Measurements from ENCODE around the gene MED1.
"Not testable (repeated sequence)": the region's sequence is repeated elsewhere in the genome, so short reads cannot be mapped to it uniquely, and the experiment has no call there.

MED1 gene, protein sequence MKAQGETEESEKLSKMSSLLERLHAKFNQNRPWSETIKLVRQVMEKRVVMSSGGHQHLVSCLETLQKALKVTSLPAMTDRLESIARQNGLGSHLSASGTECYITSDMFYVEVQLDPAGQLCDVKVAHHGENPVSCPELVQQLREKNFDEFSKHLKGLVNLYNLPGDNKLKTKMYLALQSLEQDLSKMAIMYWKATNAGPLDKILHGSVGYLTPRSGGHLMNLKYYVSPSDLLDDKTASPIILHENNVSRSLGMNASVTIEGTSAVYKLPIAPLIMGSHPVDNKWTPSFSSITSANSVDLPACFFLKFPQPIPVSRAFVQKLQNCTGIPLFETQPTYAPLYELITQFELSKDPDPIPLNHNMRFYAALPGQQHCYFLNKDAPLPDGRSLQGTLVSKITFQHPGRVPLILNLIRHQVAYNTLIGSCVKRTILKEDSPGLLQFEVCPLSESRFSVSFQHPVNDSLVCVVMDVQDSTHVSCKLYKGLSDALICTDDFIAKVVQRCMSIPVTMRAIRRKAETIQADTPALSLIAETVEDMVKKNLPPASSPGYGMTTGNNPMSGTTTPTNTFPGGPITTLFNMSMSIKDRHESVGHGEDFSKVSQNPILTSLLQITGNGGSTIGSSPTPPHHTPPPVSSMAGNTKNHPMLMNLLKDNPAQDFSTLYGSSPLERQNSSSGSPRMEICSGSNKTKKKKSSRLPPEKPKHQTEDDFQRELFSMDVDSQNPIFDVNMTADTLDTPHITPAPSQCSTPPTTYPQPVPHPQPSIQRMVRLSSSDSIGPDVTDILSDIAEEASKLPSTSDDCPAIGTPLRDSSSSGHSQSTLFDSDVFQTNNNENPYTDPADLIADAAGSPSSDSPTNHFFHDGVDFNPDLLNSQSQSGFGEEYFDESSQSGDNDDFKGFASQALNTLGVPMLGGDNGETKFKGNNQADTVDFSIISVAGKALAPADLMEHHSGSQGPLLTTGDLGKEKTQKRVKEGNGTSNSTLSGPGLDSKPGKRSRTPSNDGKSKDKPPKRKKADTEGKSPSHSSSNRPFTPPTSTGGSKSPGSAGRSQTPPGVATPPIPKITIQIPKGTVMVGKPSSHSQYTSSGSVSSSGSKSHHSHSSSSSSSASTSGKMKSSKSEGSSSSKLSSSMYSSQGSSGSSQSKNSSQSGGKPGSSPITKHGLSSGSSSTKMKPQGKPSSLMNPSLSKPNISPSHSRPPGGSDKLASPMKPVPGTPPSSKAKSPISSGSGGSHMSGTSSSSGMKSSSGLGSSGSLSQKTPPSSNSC (N-terminal part only)

DNA sequence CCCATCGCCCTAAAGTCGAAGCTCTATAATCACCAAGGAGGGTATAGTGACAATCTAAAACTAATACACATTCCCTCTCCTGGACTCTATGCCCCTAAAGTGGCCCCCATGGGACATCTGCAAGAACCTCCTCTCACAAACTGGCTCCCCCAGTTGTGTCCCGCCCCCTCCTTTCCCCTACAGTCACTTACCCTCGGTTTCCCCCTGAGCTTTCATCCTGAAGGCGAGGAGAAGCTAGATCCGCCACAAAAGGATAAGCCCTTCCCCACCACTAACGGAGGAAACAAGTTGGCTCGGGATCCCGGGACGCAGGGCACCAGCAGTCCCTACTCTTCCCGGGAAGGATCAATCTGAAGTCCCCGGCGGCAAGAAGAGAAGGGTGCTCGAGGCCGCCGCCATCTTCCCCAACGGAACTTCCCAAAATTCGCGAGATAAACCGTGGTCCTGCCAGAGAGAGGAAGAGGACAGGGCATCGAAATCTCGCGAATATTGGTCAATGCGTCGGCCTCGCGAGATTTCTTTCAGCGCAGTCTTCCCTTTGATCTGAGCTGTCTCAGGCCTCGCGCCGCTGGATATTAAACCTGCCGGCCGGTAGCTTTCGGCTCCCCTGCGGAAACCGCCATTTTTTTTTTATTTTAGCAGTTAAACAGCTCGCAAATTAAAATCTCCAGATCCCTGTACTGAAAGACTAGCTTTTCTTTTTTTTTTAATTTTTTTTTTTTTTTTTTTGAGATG, at the start of gene MED1:
TSS of gene MED1 (minus strand) at position 417 of the 735 bp plus-strand sequence. CDS start at position 216, 201 bp downstream.
- peak; percentile 96 for DNase-seq

DNA sequence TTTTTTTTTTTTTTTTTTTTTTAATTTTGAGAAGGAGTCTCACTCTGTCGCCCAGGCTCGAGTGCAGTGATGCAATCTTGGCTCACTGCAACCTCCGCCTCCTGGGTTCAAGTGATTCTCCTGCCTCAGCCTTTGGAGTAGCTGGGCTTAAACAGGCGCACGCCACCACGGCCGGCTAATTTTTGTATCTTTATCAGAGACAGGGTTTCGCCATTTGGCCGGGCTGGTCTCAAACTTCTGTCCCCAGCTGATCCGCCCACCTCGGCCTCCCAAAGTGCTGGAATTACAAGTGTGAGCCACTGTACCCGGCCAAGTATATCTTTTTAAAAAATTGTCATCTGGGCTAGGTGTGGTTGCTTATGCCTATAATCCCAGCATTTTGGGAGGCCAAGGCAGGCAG, 45.9 kb upstream of the MED1 start:
- DNase-seq, result not testable (repeated sequence)

DNA sequence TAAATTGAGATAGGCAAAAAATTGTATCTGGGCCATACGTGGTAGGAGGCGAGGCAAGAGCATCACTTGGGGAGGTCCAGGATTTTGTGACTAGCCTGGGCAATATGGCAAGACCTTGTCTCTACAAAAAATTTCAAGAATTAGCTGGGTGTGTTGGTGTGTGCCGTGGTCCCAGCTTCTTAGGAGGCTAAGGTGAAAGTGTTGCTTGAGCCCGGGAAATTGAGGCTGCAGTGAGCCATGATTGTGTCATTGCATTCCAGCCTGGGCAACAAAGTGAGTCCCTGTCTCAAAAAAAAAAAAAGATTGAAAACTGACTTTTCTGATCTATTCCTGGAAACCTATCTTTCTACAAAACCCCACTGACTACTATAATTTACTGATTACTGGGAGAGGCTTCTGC, 36.9 kb upstream of the MED1 start:
- DNase-seq, result no peak

DNA sequence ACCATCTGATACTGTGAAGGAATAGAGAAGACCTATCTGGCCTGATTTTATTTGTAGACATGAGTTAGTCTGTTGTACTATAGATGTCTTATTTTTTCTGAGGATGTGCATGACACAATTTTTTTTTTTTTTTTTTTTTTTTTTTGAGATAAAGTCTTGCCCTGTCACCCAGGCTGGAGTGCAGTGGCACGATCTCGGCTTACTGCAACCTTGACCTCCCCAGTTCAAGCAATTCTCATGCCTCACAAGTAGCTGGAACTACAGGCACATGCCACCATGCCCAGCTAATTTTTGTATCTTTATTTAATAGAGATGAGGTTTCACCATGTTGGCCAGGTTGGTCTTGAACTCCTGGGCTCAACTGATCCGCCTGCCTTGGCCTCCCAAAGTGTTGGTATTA, 36.4 kb upstream of the MED1 start:
- DNase-seq, result not testable (repeated sequence)

DNA sequence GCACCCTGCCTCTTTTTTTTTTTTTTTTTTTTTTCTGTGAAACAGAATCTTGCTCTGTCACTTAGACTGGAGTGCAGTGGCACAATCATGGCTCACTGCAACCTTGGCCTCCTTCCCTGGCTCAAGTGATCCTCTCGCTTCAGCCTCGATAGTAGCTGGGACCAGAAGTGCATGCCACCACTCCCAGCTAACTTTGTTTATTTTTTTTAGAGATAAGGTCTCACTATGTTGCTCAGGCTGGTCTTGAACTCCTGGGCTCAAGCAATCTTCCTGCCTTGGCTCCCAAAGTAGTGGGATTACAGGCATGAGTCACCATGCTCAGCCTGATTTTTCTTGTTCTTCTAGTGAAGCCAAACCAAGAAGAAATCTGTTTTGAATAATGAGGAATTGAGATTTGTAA, 35.2 kb upstream of the MED1 start:
- no peak for DNase-seq

DNA sequence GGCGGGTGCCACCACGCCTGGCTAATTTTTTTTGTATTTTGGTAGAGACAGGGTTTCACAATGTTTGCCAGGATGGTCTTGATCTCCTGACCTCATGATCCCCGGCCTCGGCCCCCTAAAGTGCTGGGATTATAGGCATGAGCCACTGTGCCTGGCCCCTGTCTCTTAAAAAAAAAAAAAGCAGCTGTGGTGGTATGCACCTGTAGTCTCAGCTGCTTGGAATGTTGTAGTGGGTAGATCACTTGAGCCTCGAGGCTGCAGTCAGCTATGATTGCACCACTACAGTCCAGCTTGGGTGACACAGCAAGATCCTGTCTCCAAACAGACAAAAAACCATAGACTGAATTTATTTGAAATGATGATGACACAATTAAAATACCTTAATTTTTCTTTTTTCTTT, 34.5 kb upstream of the MED1 start:
- no peak for DNase-seq

DNA sequence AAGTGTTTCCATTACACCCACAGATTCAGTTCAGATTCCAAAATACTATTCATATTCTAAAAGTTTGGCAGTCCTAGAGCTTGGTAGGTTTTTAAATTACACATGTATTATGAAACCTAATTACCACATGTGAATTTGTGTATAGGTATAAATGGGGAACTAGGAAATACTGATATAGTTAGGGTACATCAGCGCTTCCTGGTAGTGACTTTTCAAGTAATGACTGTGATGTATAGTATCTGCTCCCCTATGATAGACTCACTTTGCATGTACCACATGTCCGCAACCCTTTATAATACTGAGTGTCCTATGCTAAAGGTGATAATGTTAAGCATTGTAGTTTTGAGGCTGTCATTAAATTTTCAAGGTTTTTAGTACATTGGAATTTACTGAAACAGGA, 33.1 kb upstream of the MED1 start:
- no peak for DNase-seq

DNA sequence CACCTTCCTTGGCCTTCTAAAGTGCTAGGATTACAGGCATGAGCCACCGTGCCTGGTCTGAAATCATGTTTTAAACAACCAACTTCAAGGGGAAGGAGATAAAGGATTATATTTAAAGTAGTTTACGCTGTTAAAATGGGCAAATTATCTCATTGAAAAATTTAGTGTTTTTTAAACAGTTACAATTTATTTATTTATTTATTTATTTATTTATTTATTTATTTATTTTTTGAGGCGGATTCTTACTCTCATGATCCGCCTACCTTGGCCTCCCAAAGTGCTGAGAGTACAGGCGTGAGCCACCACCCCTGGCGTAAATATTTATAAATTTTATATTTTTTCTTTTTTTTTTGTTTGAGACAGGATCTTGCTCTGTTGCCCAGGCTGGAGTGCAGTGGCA, 32.4 kb upstream of the MED1 start:
- DNase-seq, result no peak

DNA sequence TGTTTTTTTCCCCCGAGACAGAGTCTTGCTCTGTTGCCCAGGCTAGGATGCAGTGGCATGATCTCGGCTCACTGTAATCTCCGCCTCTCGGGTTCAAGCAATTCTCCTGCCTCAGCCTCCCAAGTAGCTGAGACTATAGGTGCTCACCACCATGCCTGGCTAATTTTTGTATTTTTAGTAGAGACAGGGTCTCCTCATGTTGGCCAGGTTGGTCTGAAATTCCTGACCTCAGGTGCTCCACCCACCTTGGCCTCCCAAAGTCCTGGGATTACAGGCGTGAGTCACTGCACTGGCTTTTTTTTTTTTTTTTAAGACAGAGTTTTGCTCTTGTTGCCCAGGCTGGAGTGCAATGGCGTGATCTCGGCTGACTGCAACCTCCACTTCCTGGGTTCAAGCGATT, 28.6 kb upstream of the MED1 start:
- not testable (repeated sequence) for DNase-seq

DNA sequence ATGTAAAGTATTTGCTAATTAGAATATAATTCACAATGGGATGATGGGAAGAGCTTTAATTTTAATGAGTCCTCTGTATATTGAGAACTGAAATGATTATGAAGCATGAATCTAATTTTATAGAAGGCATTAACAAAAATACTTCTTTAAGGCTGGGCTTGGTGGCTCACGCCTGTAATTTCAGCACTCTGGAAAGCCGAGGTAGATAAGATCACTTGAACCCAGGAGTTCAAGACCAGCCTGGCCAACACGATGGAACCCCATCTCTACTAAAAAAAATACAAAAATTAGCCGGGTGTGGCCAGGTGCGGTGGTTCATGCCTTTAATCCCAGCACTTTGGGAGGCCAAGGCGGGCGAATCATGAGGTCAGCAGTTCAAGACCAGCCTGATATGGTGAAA, 22.2 kb upstream of the MED1 start:
- no peak for DNase-seq

DNA sequence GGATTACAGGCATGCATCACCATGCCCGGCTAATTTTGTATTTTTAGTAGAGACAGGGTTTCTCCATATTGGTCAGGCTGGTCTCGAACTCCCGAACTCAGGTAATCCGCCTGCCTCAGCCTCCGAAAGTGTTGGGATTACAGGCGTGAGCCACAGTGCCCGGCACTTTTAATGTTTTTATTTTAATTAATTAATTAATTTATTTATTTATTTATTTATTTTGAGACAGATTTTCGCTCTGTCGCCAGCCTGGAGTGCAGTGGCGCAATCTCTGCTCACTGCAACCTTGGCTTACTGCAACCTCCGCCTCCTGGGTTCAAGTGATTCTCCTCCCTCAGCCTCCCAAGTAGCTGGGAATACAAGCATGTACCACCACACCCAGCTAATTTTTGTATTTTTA, 17.5 kb upstream of the MED1 start:
- DNase-seq, result not testable (repeated sequence)

DNA sequence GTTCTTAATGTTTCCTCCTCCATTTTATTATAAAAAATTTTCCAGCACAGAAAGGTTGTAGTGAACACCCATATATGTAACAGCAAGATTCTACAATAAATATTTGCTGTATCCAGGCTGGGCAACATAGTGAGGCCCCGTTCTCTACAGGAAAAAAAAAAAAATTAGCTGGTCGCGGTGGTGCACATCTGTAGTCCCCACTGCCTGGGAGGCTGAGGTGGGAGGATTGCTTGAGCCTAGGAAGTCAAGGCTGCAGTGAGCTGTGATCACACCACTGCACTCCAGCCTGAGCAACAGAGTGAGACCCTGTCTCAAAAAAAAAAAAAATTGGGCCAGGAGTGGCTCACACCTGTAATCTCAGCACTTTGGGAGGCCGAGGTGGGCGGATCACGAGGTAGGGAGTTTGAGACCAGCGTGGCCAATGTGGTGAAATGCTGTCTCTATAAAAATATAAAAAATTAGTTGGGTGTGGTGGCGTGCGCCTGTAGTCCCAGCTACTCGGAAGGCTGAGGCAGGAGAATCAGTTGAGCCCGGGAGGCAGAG, 13.6 kb upstream of the MED1 start:
- DNase-seq, result not testable (repeated sequence)

DNA sequence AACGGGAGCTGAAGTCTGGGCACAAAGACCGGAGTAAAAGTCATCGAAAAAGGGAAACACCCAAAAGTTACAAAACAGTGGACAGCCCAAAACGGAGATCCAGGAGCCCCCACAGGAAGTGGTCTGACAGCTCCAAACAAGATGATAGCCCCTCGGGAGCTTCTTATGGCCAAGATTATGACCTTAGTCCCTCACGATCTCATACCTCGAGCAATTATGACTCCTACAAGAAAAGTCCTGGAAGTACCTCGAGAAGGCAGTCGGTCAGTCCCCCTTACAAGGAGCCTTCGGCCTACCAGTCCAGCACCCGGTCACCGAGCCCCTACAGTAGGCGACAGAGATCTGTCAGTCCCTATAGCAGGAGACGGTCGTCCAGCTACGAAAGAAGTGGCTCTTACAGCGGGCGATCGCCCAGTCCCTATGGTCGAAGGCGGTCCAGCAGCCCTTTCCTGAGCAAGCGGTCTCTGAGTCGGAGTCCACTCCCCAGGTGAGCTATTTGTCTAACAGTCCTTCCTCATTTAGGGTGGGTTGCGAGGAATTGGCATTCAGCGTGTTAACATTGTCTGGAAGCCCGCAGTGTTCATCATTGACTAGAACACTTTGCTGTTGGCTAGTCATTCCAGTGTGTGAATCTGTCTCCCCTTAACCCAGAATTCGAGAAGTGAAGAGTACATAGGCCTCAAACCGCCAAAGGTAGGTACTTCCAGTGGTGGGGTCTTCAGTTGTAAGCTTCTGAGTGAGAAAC, 11.7 kb upstream of the MED1 start:
- peak; percentile 30 for DNase-seq

DNA sequence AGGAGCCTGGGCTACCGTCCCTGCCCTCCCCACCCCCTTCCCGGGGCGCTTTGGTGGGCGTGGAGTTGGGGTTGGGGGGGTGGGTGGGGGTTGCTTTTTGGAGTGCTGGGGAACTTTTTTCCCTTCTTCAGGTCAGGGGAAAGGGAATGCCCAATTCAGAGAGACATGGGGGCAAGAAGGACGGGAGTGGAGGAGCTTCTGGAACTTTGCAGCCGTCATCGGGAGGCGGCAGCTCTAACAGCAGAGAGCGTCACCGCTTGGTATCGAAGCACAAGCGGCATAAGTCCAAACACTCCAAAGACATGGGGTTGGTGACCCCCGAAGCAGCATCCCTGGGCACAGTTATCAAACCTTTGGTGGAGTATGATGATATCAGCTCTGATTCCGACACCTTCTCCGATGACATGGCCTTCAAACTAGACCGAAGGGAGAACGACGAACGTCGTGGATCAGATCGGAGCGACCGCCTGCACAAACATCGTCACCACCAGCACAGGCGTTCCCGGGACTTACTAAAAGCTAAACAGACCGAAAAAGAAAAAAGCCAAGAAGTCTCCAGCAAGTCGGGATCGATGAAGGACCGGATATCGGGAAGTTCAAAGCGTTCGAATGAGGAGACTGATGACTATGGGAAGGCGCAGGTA, 11.0 kb upstream of the MED1 start:
- peak; percentile 81 for DNase-seq

DNA sequence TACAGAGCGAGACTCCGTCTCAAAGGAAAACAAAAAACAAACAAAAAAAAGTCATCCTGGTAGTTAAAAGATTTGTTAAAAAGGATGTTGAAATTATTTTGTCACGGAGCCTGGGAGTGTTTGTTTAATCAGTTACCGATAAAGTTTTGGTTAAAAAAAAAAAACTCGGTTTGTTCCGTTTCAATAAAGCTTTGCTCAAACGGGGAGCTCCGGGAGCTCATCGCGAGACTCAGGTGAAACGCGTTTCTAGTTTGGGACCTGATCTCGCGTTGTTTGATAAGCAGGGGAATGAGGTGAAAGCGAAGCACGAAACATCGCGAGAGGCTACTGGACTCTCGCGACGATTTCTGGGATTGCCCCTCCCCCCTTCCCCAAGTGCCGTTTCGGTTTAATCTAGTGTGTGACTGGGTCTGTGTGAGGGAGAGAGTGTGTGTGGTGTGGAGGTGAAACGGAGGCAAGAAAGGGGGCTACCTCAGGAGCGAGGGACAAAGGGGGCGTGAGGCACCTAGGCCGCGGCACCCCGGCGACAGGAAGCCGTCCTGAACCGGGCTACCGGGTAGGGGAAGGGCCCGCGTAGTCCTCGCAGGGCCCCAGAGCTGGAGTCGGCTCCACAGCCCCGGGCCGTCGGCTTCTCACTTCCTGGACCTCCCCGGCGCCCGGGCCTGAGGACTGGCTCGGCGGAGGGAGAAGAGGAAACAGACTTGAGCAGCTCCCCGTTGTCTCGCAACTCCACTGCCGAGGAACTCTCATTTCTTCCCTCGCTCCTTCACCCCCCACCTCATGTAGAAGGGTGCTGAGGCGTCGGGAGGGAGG, 10.3 kb upstream of the MED1 start, which contains the start of gene CDK12:
TSS of gene CDK12 (plus strand) at position 374 of the 813 bp plus-strand sequence. CDS start 586 bp downstream, outside the sequence.
- peak; percentile 98 for DNase-seq

DNA sequence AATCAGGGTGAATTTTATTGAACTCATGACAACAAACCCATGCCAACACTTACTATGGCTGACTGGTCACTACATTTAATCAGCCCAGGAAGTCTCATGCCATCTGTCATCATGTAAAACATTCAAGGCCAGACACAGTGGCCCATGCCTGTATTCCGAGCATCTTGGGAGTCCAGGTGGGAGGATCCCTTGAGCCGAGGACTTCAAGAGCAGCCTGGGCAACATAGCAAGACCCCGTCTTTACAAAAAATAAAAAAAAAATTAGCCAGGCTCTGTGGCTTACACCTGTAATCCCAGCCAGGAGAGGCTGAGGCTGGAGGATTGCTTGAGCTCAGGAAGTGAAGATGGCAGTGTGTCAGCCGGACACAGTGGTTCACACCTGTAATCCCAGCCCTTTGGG, 4.9 kb upstream of the MED1 start:
- DNase-seq, result no peak

DNA sequence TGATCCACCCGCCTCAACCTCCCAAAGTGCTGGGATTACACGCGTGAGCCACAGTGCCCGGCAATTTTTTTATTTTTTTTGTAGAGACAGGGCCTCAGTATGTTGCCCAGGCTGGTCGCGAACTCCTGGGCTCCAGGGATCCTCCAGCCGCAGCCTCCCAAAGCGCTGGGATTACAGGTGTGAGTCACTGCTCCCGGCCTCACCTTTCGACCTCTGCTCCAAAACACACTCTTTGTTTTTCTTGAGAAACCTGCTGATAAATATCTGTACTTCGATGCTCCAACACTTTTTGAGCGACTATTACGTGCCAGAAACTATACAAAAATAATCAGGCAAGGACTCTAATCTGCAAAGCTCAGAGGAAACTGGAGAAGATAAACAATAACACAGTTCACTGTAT, 1.0 kb downstream of the MED1 start:
- no peak for DNase-seq

DNA sequence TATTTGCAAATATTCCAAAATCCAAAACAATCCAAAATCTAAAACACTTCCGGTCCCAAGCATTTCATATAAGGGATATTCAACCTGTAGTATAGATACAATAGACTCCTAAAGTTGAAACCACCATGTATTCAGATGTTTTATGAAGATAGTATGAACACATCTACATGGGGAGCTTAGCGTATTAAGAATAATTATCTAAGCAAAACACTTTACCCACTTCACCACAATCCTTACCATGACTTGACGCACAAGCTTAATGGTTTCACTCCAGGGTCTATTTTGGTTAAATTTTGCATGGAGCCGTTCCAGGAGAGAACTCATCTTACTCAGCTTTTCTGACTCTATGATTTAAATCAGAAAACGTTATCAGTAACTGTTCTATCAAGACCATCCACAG, 3.5 kb downstream of the MED1 start:
- no peak for DNase-seq

DNA sequence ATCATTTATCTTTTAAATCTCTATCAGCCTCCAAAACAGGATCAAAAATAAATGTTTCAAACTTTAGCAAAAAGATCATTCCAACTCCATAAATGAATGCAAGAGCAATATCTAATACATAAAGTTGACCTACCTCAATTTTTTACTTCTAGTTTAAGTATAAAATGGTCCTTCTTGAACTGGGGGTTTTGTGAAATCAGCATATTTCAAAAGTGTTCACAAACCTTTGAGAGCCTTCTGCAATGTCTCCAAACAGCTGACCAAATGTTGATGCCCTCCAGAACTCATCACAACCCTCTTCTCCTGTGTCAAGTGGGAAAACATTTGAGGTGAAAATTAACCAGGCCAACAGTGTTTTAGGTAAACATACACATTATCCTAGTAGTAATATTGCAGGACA, 7.7 kb downstream of the MED1 start:
- DNase-seq, result no peak

DNA sequence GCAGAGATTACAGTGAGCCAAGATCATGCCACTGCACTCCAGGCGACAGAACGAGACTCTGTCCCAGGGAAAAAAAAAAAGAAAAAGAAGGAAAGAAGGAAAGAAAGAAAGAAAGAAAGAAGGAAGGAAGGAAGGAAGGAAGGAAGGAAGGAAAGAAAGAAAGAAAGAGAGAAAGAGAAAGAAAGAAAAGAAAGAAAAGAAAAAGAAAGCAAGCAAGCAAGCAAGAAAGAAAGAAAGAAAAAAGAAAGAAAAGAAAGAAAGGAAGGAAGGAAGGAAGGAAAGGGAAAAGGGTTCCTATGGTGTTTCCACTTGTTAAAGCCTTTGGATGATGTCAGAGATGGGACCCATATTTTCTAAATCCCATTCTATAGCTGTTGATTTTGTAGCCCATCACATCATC, 11.2 kb downstream of the MED1 start:
- DNase-seq, result not testable (repeated sequence)

All from left hindlimb (tissue), 1 donor.